ENCODE measurements around the gene SUPT7L.
A peak's percentile ranks its signal among the peaks of the same experiment; 100 is the strongest.
"Not testable (repeated sequence)": the region's sequence is repeated elsewhere in the genome, so short reads cannot be mapped to it uniquely, and the experiment has no call there.

SUPT7L gene

DNA sequence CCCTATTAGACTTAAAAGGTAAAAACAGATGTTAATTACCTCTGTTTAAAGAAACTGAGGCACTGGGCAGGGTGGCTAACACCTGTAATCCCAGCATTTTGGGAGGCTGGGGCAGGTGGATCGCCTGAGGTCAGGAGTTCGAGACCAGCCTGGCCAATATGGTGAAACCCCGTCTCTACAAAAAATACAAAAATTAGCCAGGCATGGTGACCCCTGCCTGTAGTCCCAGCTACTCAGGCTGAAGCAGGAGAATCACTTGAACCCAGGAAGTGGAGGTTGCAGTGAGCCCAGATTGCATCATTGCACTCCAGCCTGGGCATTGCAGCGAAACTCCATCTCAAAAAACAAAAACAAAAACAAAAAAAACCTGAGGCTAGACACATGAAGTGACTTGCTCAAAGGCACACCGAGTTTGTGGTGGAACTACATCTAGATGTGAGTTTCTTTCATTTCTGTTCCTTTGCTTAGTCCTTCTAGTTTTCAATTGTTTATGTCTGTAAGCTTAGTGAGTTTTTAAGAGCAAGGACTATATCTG lies 41.0 kb upstream of the SUPT7L start:
- Mint-ChIP-seq H3K27me3 (peaks cover 14% of the 10 kb centered on the region), H3K4me3 (no peak overlapping the region), H3K9me3 (no peaks in the 10 kb centered on the region), H3K36me3 (no peaks in the 10 kb centered on the region), H3K27ac (no peak overlapping the region), H3K4me1 (peaks cover 10% of the 10 kb centered on the region)
- DNase-seq: no peak
- CTCF ChIA-PET: interaction anchor here (0.6 to 4.8 kb wide), 22 partner anchors 8 to 880 kb away, joined by 3 to 38 read pairs (median 3); partner anchors contain the start of gene RBKS

DNA sequence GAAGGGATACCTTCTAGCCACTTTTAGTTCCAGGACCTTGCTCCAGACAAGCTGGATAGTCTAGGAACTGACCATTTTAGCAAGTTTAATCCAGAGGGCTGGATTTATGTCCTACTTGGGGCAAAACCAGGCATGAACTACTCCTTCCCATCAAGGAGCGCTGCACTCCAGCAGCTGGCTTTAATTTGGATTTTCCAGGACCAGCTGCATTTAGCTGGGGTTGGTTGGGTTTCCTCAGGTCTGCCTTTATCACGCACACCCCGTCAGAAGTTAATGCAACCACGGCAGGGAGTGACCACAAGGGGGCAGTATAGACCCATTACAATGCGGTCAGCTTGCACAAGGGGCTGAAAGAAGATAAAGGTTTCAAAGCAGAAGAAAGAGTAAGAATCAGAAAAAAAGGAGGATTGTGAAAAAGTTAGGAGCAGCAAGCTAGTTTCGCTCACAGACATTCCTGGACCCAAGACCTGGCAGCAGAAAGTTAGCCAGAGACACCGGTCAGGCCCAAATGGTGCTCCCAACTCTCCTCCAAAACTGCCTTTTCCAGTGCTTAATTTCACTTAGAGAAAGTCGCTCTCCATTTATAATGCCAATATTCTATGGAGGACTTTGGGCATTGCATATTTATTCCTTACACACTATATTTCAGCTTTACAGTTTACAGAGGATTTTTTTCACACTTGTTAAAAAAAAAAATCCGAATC lies 40.4 kb upstream of the SUPT7L start:
- Mint-ChIP-seq H3K4me3 (no peak overlapping the region), H3K36me3 (no peaks in the 10 kb centered on the region), H3K9me3 (no peaks in the 10 kb centered on the region), H3K4me1 (peaks cover 10% of the 10 kb centered on the region), H3K27me3 (peaks cover 12% of the 10 kb centered on the region), H3K27ac (no peak overlapping the region)
- CTCF ChIA-PET: interaction anchor here (0.7 to 4.8 kb wide), 23 partner anchors 9 to 880 kb away, joined by 3 to 38 read pairs (median 3); partner anchors contain the start of gene RBKS
- peak; percentile 91 for DNase-seq

DNA sequence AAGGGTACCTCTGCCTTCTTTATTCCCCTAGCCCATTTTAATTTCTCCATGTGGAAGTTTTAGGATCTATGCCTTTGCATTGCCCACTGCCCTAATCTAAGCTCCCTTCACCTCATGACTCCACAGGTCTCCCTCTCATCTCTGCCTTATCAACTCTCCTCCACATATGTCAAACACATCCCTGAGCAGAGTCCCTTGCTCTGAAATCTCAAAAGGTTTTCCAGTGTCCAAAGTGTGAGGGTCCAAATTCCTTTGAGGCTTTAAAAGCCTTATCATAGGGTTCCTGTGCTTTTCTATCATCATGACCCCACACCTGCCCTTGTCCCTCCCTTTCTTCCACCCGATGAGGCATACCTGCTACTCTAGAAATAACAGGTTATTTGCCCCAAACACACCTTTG lies 38.9 kb upstream of the SUPT7L start:
- no peak for DNase-seq
- CTCF ChIA-PET: interaction anchor here (1.7 kb wide), 1 partner anchor 19 kb away, joined by 7 read pairs; no protein-coding TSS in a partner anchor
- Mint-ChIP-seq H3K4me3 (no peak overlapping the region), H3K36me3 (peaks cover 7% of the 10 kb centered on the region), H3K4me1 (peaks cover 15% of the 10 kb centered on the region), H3K27me3 (no peaks in the 10 kb centered on the region), H3K9me3 (no peaks in the 10 kb centered on the region), H3K27ac (no peak overlapping the region)

DNA sequence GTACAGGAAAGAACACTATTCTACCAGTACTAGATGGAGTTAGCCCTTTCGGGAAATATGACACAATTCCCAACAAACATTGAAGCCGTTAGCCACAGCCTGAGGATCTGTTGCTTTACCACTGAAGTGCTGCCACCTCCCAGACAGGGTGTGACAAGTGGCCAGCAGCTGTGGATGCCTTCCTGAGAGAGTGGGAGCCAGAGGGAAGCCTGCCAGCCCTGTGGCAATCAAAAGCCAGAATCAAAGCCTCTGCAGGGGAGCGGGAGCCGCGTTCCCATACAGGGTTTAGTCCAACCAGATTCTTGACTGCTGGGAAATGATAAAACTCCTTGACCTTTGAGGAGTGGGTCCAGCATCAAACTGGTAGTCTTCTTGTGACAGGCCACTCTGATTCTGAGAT lies 38.3 kb upstream of the SUPT7L start:
- DNase-seq: no peak
- H3K9me3 Mint-ChIP-seq: no peaks in the 10 kb centered on the region
- peaks cover 8% of the 10 kb centered on the region for H3K36me3 Mint-ChIP-seq
- no peaks in the 10 kb centered on the region for H3K27me3 Mint-ChIP-seq
- H3K4me3 Mint-ChIP-seq: no peak overlapping the region
- H3K27ac Mint-ChIP-seq: no peak overlapping the region
- CTCF ChIA-PET: interaction anchor here (1.7 kb wide), 1 partner anchor 18 kb away, joined by 7 read pairs; no protein-coding TSS in a partner anchor
- H3K4me1 Mint-ChIP-seq: peaks cover 15% of the 10 kb centered on the region

DNA sequence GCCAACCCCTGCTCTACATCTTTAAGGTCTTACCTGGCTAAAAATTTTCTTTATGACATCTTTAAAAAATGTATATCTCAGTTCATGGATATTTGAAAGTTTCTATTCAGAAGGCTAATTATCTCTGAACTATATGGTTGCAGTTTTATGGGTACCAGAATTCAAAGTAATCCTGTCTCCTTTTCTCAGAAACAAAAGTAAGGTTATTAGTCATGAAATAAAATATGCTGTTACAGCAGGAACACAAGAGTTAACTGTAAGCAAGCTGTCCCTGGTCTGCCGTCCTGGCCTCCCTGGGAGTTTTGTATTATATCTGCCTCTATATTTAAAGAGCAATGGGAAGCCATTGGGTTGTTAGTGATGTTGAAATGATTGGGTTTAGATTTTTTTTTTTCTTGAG lies 34.2 kb upstream of the SUPT7L start:
- CTCF ChIA-PET: interaction anchor here (1.5 kb wide), 1 partner anchor 14 kb away, joined by 9 read pairs; no protein-coding TSS in a partner anchor
- H3K36me3 Mint-ChIP-seq: peaks cover 27% of the 10 kb centered on the region
- peaks cover 5% of the 10 kb centered on the region for H3K4me1 Mint-ChIP-seq
- H3K27ac Mint-ChIP-seq: no peak overlapping the region
- DNase-seq: no peak
- H3K27me3 Mint-ChIP-seq: no peaks in the 10 kb centered on the region
- H3K4me3 Mint-ChIP-seq: no peak overlapping the region
- no peaks in the 10 kb centered on the region for H3K9me3 Mint-ChIP-seq

DNA sequence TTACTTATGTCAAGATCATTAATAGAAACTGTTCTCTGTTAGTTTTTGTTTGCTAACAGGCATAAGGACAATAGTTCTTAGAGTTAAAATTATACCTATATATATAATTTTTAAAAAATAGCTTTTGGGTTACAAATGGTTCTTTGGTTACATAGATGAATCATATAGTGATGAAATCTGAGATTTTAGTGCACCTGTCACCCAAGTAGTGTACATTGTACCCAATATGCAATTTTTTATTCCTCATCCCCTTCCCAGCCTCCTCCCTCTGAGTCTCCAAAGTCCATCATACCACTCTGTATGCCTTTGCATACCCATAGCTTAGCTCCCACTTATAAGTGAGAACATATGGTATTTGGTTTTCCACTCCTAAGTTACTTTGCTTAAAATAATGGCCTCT lies 26.6 kb upstream of the SUPT7L start:
- Mint-ChIP-seq H3K4me3 (no peak overlapping the region), H3K27ac (no peak overlapping the region), H3K36me3 (peaks cover 25% of the 10 kb centered on the region), H3K4me1 (peaks cover 6% of the 10 kb centered on the region), H3K9me3 (no peaks in the 10 kb centered on the region), H3K27me3 (no peaks in the 10 kb centered on the region)
- CTCF ChIA-PET: interaction anchor here (1.3 kb wide), 1 partner anchor 13 kb away, joined by 5 read pairs; no protein-coding TSS in a partner anchor
- DNase-seq: no peak

DNA sequence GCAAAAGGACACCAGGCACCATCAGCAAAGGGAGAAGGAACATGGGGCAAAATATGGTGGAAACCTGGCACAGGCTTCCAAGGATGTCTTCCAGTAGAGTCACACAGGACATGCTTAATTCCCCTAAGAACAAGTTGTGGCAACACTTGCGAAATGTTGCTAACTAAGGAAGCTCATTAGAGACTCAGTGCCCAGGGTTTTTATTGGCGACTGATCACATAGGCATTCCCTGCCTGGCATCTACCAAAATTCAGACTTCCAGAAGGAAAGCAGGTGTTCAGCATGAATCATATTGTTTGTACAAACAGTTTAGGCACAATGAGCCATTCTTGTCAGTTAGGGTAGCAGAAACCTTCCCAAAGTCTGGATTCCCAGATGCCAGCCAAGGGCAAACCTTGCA lies 26.0 kb upstream of the SUPT7L start:
- Mint-ChIP-seq H3K9me3 (no peaks in the 10 kb centered on the region), H3K27me3 (no peaks in the 10 kb centered on the region), H3K4me1 (peaks cover 12% of the 10 kb centered on the region), H3K4me3 (no peak overlapping the region), H3K27ac (no peak overlapping the region), H3K36me3 (peaks cover 26% of the 10 kb centered on the region)
- CTCF ChIA-PET: interaction anchor here (1.3 kb wide), 1 partner anchor 14 kb away, joined by 5 read pairs; no protein-coding TSS in a partner anchor
- DNase-seq: no peak

DNA sequence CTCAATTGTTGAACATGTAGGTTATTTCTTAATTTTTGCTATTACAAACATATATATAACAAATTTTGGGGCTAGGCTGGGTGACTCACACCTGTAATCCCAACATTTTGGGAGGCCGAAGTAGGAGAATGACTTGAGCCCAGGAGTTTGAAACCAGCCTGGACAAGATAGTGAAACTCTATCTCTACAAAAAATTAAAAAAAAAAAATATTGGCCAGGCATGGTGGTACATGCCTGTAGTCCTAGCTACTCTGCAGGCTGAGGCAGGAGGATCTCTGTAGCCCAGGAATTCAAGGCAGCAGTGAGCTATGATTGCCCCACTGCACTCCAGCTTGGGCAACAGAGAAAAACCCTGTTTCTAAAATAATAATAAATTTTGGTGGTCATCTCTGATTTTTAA lies 23.8 kb upstream of the SUPT7L start:
- H3K27ac Mint-ChIP-seq: no peak overlapping the region
- no peaks in the 10 kb centered on the region for H3K9me3 Mint-ChIP-seq
- CTCF ChIA-PET: interaction anchor here (2.5 kb wide), 1 partner anchor 17 kb away, joined by 6 read pairs; no protein-coding TSS in a partner anchor
- no peak overlapping the region for H3K4me3 Mint-ChIP-seq
- H3K27me3 Mint-ChIP-seq: no peaks in the 10 kb centered on the region
- H3K4me1 Mint-ChIP-seq: peaks cover 20% of the 10 kb centered on the region
- peaks cover 28% of the 10 kb centered on the region for H3K36me3 Mint-ChIP-seq
- DNase-seq: no peak

DNA sequence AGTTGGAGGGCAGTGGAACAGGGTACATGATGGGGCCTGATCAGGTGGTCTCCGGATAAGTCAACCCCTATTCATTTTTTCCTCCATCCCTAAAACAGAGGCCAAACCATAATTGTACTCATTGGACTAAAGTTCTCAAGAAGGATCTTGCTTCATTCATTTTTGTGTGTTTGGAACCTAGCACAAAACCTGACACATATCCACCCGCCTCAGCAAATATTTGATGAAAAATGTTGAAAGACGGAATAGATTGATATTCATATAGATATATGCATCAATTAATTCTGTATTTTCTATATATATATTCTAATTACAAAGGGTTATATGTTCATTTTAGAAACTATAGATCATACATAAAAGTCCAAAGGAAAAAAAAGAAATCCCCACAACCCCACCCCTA lies 22.2 kb upstream of the SUPT7L start:
- CTCF ChIA-PET: no interaction called here
- Mint-ChIP-seq H3K27me3 (no peaks in the 10 kb centered on the region), H3K4me1 (peaks cover 20% of the 10 kb centered on the region), H3K9me3 (no peaks in the 10 kb centered on the region), H3K27ac (peak overlapping the region; percentile 73), H3K36me3 (peaks cover 26% of the 10 kb centered on the region), H3K4me3 (no peak overlapping the region)
- no peak for DNase-seq

DNA sequence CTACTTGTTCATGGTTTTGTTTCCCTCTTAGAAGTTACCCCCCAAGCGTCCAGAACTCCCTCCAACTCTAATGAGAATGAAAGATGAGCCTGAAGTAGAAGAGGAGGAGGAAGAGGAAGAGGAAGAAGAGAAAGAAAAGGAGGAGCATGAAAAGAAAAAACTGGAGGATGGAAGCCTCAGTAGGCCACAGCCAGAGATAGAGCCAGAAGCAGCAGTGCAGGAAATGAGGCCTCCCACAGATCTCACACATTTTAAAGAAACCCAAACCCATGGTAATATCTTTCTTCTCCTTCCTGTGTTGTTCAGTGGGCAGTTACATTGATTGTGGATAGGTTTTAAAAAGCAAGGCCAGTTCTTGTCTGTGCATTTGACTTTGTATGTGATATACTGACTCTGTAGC lies 21.6 kb upstream of the SUPT7L start:
- CTCF ChIA-PET: interaction anchor here (0.6 to 3.9 kb wide), 6 partner anchors 19 to 382 kb away, joined by 3 to 36 read pairs (median 13); partner anchors contain the start of genes SLC4A1AP and SUPT7L
- Mint-ChIP-seq H3K4me1 (peaks cover 20% of the 10 kb centered on the region), H3K36me3 (peaks cover 26% of the 10 kb centered on the region), H3K27ac (peak overlapping the region; percentile 73)
- not testable (repeated sequence) for H3K9me3 Mint-ChIP-seq, H3K4me3 Mint-ChIP-seq, DNase-seq, H3K27me3 Mint-ChIP-seq

DNA sequence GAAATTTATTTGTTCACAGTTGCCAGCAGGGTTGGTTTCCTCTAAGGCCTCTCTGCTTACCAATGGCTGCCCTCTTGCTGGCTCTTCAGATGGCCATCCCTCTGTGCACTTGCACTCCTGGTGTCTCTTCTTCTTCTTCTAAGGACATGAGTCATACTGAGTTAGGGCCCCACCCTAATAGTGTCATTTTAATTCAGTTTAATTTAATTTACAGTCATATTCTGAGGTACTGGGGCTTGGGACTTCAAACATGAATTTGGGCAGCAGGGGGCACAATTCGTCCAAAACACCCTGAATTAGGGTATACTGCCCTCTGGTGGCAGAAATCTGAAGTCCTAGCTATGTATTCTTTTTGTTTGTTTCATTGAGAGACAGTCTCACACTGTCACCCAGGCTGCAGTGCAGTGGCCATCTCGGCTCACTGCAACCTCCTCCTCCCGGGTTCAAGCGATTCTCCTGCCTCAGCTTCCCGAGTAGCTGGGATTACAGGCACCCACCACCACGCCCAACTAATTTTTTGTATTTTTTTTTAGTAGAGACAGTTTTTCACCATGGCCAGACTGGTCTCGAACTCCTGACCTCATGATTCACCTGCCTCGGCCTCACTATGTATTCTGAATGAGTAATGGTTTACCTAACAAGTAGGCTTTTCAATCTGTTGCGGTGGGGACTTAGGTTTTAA lies 20.1 kb upstream of the SUPT7L start:
- CTCF ChIA-PET: interaction anchor here (0.5 to 3.9 kb wide), 59 partner anchors 8 to 763 kb away, joined by 3 to 36 read pairs (median 4); partner anchors contain the start of genes CCDC121, GPN1, PPM1G and SLC4A1AP
- Mint-ChIP-seq H3K9me3 (no peaks in the 10 kb centered on the region), H3K4me1 (peaks cover 20% of the 10 kb centered on the region), H3K36me3 (peaks cover 31% of the 10 kb centered on the region), H3K27ac (peak overlapping the region; percentile 83), H3K4me3 (no peak overlapping the region), H3K27me3 (no peaks in the 10 kb centered on the region)
- DNase-seq: peak; percentile 93

DNA sequence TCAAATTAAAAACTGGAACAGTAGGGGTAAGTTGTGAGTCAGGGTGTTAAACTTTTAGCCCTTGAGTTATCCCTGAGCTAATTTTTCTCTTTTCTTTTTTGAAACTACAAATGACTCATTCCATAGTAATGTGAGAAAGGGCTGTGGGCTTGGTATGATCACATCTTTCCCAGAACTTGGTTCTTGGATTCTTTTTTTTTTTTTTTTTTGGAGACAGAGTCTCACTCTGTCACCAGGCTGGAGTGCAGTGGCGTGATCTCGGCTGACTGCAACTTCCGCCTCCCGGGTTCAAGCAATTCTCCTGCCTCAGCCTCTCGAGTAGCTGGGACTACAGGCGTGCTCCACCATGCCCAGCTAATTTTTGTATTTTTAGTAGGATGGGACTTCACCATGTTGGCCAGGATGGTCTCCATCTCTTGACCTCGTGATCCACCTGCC lies 18.9 kb upstream of the SUPT7L start:
- not testable (repeated sequence) for H3K9me3 Mint-ChIP-seq, DNase-seq, H3K4me3 Mint-ChIP-seq, H3K27me3 Mint-ChIP-seq
- Mint-ChIP-seq H3K36me3 (peaks cover 36% of the 10 kb centered on the region), H3K27ac (peak overlapping the region; percentile 19), H3K4me1 (peaks cover 20% of the 10 kb centered on the region)
- CTCF ChIA-PET: interaction anchor here (0.7 to 3.9 kb wide), 25 partner anchors 9 to 708 kb away, joined by 3 to 36 read pairs (median 6); partner anchors contain the start of genes PPM1G, SLC4A1AP and SUPT7L

DNA sequence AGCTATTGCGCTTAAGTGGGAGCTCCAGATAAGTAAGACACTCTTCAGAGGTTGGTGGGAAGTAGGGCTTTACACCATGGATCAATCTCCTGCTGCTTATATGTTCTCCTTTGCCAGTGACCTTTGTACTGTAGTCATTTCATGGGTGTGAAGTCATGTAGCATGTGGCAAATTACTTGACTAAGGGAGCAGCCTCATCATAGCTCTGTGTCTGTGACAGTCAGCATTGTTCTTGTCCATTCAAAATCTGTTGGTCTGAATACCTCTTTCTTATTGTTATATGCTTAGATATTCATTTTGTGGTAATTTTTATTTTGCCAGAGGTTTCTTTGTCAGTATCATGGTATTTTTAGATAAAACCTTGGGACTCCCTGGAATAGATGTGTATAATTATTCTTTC lies 18.4 kb upstream of the SUPT7L start:
- no peak for DNase-seq
- Mint-ChIP-seq H3K36me3 (peaks cover 38% of the 10 kb centered on the region), H3K27me3 (no peaks in the 10 kb centered on the region), H3K9me3 (no peaks in the 10 kb centered on the region), H3K27ac (no peak overlapping the region), H3K4me1 (peaks cover 20% of the 10 kb centered on the region), H3K4me3 (no peak overlapping the region)
- CTCF ChIA-PET: interaction anchor here (0.6 to 3.9 kb wide), 15 partner anchors 8 to 709 kb away, joined by 3 to 36 read pairs (median 6); partner anchors contain the start of gene PPM1G

DNA sequence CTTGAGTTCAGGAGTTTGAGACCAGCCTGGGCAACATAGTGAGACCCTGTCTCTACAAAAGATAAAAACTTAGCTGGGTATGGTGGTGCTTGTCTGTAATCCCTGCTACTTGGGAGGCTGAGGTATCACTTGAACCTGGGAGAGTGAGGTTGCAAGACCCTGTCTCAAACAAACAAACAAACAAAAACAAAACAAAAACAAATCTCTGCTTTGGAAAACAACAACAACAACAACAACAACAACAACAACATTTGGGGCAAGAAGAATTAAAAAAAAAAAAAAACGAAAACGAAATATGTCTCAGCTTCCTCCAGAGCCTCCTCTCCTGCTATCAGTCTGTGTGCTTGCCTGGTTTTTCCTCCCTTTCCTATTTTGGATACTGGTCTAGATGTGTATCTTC lies 17.2 kb upstream of the SUPT7L start:
- H3K9me3 Mint-ChIP-seq: no peaks in the 10 kb centered on the region
- DNase-seq: no peak
- H3K4me1 Mint-ChIP-seq: peaks cover 20% of the 10 kb centered on the region
- no peaks in the 10 kb centered on the region for H3K27me3 Mint-ChIP-seq
- peaks cover 43% of the 10 kb centered on the region for H3K36me3 Mint-ChIP-seq
- no peak overlapping the region for H3K27ac Mint-ChIP-seq
- CTCF ChIA-PET: interaction anchor here (0.7 kb wide), 2 partner anchors 326 to 1313 kb away, joined by 3 read pairs; no protein-coding TSS in a partner anchor
- H3K4me3 Mint-ChIP-seq: no peak overlapping the region
